Motor neuron (in vitro differentiated cells): ENCODE measurements around the gene GYPB. TPM values are rescaled to one million over a fixed set of nuclear protein-coding genes. Genes with fewer than 3 reads are reported as not detected.
A peak's percentile ranks its signal among the peaks of the same experiment; 100 is the strongest.
"Not testable (repeated sequence)": the region's sequence is repeated elsewhere in the genome, so short reads cannot be mapped to it uniquely, and the experiment has no call there.

Experiments used
- ATAC-seq, 8 experiments: fragments of 200-7000 bp; cut with Tn5 transposase; replicated peaks in 6 of 8; 2 replicates each; pipeline ENCODE4 v1.8.0; 2021; ENCODE audit warnings: mild to moderate bottlenecking in 8 of 8, moderate library complexity in 8 of 8
- H3K27ac ChIP-seq, 2 donors: fragments of 250-450 bp; sonication (Bioruptor Pico); 2 replicates each; pipeline ENCODE4 v1.9.0; 2021; ENCODE audit warnings: antibody characterized with exemption in 2 of 2, mild to moderate bottlenecking in 2 of 2, moderate library complexity in 1 of 2
- H3K4me1 ChIP-seq, 2 donors: fragments of 250-450 bp; sonication (Bioruptor Pico); replicated peaks in 1 of 2; 2 replicates each; pipeline ENCODE4 v1.6.1; 2021; ENCODE audit warnings: antibody characterized with exemption in 2 of 2, mild to moderate bottlenecking in 2 of 2, moderate library complexity in 1 of 2
- H3K4me3 ChIP-seq, 5 donors: fragments of 250-450 bp; sonication (Bioruptor Pico); 2 replicates each; pipeline ENCODE4 v1.9.0; 2021; ENCODE audit warnings: antibody characterized with exemption in 5 of 5, mild to moderate bottlenecking in 5 of 5, moderate library complexity in 4 of 5
- WGBS, 10 experiments: fragments of 450-650 bp; shearing (Covaris generic); methylation state at CpG; one replicate each; pipeline ENCODE4 v1.0.0; 2022; 5-methylcytosine and 5-hydroxymethylcytosine counted together
- in situ Hi-C, 9 experiments: fragments of 400-800 bp; cut with MboI; loops; one replicate each; pipeline ENCODE4 v1.15.0; 2021; ENCODE audit warnings: low sequenced_read_pairs in 9 of 9, low pct_unique_long_range_greater_than_20kb in 2 of 9; ENCODE audit not compliant: unreplicated experiment in 9 of 9
- total RNA-seq, 8 experiments: library from RNA; unstranded; fragments of 300-600 nt; gene quantifications; 2 replicates each; pipeline versions ENCODE4 v1.2.3 to v1.2.4, GENCODE V29; 2022

GYPB gene
- total RNA-seq: not detected

DNA sequence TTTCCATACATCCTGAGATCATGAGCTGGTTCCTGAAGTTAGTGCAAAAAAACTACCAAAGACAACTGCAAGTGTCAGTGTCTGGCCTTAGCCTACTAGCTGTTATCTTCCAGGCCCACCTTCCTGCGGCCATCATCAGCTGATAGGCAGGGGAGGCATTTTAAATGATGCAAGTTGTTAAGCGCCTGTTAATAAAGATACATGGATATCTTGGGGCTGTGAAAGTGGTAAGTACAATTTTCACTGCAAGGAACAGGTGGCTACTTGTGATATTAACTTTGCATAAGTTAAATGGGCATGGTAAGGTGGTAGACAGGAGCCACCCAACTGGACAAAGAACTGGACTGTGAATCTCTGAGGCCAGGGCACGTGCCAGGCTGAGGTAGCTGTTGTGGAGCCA lies at the start of gene GYPB:
TSS of gene GYPB (minus strand) at position 104 of the 400 bp plus-strand sequence. CDS start at position 11, 93 bp downstream.
- H3K27ac ChIP-seq, H3K4me3 ChIP-seq, ATAC-seq, in situ Hi-C loops: not testable (repeated sequence)
- WGBS, 10 experiments: no CpG with 5 or more reads among the region's 3 CpGs
- H3K4me1 ChIP-seq: peaks cover 0 to 11% of the 10 kb centered on the region in 2 donors

DNA sequence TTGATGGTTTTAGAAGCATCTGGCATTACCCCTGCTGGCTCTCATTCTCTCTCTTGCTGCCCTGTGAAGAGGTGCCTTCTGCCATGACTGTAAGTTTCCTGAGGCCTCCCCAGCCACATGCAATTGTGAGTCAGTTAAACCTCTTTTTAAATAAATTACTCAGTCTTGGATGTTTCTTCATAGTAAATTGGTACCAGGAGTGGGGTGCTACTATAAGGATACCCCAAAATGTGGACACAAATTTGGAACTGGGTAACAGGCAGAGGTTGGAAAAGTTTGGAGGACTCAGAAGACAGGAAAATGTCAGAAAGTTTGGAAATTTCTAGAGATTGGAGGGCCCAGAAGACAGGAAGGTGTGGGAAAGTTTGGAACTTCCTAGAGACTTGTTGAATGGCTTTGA lies 42.4 kb upstream of the GYPB start:
- H3K27ac ChIP-seq, ATAC-seq, in situ Hi-C loops, H3K4me1 ChIP-seq, H3K4me3 ChIP-seq: not testable (repeated sequence)

DNA sequence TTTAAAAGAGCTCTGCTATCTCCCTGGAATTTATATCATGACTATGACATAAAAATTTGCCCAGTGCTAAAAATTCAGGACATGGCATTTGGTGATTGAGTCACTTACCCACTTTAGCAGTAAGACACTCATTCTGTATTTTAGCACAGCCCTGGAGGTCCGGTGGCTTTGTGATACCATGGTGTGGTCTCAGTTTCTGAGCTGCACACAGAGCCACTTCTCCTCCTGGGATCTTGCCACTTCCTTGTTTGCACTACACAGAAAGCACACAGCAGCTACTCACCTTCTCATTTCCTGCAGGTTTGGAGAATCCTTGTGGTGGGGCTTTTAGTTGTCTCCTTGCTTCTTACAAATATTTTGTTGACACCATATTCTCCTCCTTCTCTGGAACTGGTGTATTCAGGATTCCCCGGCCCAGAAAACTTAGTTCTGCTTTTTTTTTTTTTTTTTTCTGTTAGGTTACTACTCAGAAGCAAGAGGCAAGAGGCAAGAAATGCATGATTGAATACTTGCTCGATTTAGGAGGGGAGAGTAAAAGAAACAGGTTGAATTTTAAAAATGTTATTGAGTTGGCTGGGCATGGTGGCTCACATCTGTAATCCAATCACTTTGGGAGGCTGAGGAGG lies 41.2 kb upstream of the GYPB start:
- H3K4me3 ChIP-seq, H3K27ac ChIP-seq, in situ Hi-C loops, H3K4me1 ChIP-seq, ATAC-seq: not testable (repeated sequence)
- 0 to 76% (median 48%) methylated on average over 1 to 3 of the region's 3 CpGs; no CpG with 5 or more reads in 4 of the 10 experiments for WGBS, 10 experiments

DNA sequence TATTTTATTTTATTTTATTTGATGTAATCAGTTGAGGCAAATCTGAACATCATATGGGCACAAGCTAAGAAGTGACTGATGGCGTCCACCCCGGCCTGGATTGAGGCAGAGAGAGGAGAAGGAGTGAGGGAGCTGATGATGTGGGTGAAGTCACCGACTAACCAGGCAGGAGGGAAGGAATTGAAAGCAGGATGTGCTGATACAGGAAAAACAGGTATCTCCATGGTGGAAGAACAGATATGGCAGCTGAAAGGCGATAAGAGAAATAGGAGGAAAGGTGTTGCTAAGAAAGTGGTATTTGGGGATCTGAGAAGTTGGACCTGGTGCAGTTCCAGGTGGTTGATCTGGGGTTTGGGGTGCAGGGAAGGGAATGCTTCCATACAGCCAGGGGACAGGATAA lies 37.6 kb upstream of the GYPB start:
- Histone ChIP-seq H3K4me3 (no peak overlapping the region), H3K4me1 (no peaks in the 10 kb centered on the region), H3K27ac (no peak overlapping the region)
- in situ Hi-C loops: no loop called here
- ATAC-seq: no peak
- WGBS, 10 experiments: 35 to 100% (median 70%) methylated on average over 1 to 4 of the region's 4 CpGs; no CpG with 5 or more reads in 2 of the 10 experiments

DNA sequence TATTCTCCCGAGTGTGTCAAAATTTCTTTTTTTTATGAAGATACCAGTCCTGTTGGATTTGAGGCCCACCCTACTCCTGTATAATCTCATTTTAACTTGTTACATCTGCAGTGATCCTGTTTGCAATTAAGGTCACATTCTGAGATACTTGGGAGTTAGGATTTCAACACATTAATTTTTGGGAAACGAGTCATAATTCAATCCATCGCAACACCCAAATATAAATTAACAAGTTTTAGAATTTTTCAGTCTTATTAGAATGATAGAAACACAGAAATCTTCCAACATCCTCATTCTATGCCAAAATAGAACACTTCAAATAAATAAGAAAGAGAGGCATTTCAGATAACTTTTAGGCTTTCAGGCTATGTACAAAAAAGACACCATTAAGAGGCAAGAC lies 36.2 kb upstream of the GYPB start:
- in situ Hi-C loops, H3K4me1 ChIP-seq, ATAC-seq, H3K4me3 ChIP-seq, H3K27ac ChIP-seq: not testable (repeated sequence)
- 0 to 100% (median 89%) methylated on average over 1 to 3 of the region's 3 CpGs; no CpG with 5 or more reads in 1 of the 10 experiments for WGBS, 10 experiments

DNA sequence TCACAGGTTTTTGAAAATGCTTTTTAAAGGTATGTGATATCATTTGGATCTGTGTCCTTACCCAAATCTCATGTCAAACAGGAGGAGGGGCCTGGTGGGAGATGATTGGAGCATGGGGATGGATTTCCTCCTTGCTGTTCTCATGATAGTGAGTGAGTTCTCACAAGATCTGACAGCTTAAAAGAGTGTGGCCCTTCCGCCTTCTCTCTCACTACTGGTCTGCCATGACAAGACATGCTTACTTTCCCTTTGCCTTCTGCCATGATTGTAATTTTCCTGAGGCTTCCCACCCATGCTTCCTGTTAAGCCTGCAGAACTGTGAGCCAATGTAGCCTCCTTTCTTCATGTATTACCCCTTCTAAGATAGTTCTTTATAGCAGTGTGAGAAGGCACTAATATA lies 32.3 kb upstream of the GYPB start:
- H3K4me3 ChIP-seq, in situ Hi-C loops, H3K27ac ChIP-seq, ATAC-seq, H3K4me1 ChIP-seq: not testable (repeated sequence)
- WGBS, 10 experiments: 57 to 89% methylated on average over 1 of the region's 1 CpG; no CpG with 5 or more reads in 8 of the 10 experiments

DNA sequence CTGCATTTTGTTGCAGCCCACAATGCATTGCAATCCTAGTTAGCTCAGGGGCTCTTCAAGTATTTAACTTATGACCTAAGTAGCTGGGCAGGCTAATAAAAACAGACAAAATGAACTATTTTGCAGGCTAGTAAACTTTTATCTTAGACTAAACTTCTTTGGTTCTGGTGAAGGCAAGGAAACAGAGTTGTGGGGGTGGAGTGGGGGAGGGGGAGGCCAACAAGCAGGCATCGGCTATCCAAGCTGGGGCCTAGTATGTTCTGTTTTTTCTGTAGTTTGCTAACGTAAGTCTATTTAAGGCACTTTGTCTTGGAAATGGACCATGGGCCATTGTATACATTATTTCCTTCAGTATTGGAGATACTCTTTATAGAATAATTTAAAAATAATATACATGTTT lies 31.5 kb upstream of the GYPB start:
- ATAC-seq, in situ Hi-C loops, H3K4me3 ChIP-seq, H3K27ac ChIP-seq, H3K4me1 ChIP-seq: not testable (repeated sequence)
- WGBS, 10 experiments: 0 to 100% (median 86%) methylated on average over 1 to 2 of the region's 2 CpGs; no CpG with 5 or more reads in 5 of the 10 experiments

DNA sequence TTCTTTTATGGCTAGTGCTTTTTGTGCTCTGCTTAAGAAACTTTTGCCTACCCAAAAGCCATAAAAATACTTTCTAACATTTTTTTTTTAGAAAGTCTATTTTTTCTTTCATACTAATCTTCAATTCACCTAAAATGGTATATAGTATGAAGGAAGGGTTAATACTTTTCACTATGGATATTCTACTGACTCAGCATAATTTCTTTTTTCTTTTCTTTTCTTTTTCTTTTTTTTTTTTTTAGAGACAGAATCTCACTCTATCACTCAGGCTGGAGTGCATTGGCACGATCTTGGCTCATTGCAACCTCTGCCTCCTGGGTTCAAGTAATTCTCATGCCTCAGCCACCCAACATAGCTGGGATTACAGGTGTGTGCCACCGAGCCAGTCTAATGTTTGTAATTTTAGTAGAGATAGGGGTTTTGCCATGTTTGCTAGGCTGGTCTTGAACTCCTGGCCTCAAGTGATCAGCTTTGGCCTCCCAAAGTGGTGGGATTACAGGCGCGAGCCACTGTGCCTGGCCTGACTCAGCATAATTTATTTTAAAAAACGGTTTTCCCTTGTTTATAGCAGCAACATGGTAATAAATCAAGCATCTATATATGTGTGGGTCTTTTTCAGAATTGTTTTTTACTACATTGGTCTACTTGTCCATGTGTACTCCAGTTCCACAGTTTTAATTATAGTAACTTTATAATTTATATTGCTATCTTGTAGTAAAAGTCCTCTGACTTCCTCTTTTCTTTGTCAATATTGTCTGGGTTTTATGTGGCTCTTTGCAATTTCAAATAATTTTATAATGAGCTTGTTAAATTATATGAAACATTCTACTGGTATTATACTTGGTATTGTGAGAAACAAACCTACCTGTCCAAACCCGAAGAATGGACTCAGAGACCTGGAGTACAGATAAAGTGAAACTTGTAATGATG lies 30.6 kb upstream of the GYPB start:
- H3K4me3 ChIP-seq, H3K4me1 ChIP-seq, ATAC-seq, H3K27ac ChIP-seq, in situ Hi-C loops: not testable (repeated sequence)
- WGBS, 10 experiments: 3 to 100% (median 80%) methylated on average over 1 to 6 of the region's 6 CpGs

DNA sequence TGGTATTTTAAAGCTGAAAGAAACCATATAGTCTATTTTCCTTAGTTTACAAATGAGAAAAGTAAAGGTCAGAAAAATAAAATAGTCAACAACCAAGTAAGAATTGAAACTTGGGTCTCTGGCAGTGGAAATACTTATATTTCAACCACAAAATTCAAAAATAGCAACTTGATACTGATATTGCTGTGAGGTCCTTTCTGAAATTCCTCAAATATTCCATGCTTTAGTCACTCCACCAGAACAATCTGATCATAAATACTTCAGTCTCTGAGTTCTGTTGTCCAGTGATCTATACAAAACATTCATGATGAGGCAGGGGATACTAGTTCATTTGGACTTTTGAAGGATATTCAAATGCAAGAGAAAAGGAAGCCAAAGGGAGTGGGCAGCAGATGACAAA lies 25.8 kb upstream of the GYPB start:
- ATAC-seq, H3K4me3 ChIP-seq, H3K4me1 ChIP-seq, H3K27ac ChIP-seq, in situ Hi-C loops: not testable (repeated sequence)

DNA sequence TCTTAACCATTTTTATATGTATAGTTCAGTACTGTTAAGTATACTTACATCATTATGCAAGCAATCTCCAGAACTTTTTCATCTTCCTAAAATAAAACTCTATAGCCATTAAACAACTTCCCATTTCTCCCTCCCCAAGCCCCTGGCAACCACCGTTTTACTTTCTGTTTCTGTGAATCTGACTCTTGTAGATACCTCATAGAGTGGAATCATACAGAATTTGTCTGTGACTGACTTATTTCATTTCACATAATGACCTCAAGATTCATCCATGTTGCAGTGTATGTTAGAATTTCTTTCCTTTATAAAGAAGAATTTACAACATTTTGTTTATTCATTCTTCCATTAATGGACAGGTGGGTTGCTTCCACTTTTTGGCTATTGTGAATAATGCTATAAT lies 13.4 kb upstream of the GYPB start:
- in situ Hi-C loops, H3K4me3 ChIP-seq, ATAC-seq, H3K27ac ChIP-seq, H3K4me1 ChIP-seq: not testable (repeated sequence)
- WGBS, 10 experiments: 0 to 90% (median 38%) methylated on average over 1 of the region's 1 CpG; no CpG with 5 or more reads in 6 of the 10 experiments

DNA sequence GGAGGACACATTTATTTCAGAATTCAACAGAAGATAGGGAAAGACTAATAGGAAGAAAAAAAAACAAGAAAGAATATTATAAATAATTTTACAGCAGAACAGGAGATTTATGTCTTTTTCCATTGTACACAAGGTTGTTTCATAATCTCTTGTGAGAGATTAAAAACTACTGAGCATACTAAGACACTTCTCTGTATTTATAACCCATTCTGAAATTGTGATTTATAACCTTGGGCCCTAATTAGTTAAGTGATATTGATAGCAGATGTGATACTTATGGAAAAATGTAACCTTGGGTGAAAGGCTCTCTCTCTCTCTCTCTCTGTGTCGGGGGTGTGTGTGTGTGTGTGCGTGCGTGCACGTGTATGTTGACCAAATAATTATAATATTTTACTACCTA lies 12.7 kb upstream of the GYPB start:
- H3K4me1 ChIP-seq, H3K4me3 ChIP-seq, H3K27ac ChIP-seq, in situ Hi-C loops: not testable (repeated sequence)
- 7 to 73% (median 35%) methylated on average over 3 to 4 of the region's 4 CpGs; no CpG with 5 or more reads in 7 of the 10 experiments for WGBS, 10 experiments
- ATAC-seq: peak in 5 of 8 experiments; percentile 22 to 59 (median 52)

DNA sequence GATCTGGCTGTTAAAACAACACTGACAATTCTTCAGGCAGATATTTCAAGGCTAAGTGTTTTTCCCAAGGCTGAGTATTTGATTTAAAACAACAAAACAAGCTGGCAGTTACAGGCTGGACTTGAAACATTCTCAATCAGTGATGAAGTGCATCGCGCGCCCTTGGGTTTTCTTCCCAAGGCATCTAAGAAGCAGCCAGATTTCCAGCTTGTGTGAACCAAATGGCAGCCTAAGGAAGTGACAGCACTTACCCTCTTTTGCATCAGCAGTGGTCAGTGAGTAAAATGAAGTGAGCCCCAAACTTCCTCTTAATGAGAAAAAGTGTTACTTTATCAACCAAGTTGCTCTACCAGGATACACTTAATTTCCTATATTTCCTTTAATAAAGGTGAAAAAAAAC lies 12.2 kb upstream of the GYPB start:
- H3K4me3 ChIP-seq, H3K27ac ChIP-seq, ATAC-seq, H3K4me1 ChIP-seq, in situ Hi-C loops: not testable (repeated sequence)
- WGBS, 10 experiments: 70 to 100% (median 90%) methylated on average over 2 to 3 of the region's 3 CpGs; no CpG with 5 or more reads in 2 of the 10 experiments

DNA sequence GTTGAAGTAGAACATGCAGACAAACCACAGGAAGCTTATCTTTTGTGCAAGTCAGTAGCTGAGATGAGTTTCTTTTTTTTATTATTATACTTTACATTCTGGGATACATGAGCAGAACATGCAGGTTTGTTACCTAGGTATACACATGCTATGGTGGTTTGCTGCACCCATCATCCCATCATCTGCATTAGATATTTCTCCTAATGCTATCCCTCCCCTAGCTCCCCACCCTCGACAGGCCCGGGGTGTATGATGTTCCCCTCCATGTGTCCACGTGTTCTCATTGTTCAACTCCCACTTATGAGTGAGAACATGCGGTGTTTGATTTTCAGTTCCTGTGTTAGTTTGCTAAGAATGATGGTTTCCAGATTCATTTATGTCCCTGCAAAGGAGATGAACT lies 11.5 kb upstream of the GYPB start:
- H3K27ac ChIP-seq, ATAC-seq, in situ Hi-C loops, H3K4me1 ChIP-seq, H3K4me3 ChIP-seq: not testable (repeated sequence)
- WGBS, 10 experiments: 38 to 85% (median 70%) methylated on average over 2 to 4 of the region's 4 CpGs; no CpG with 5 or more reads in 6 of the 10 experiments
